Immature natural killer cell (primary cell): ENCODE measurements around the gene CWC25. TPM values are rescaled to one million over a fixed set of nuclear protein-coding genes. Genes with fewer than 3 reads are reported as not detected.
A peak's percentile ranks its signal among the peaks of the same experiment; 100 is the strongest.
"Not testable (repeated sequence)": the region's sequence is repeated elsewhere in the genome, so short reads cannot be mapped to it uniquely, and the experiment has no call there.

Experiments used
- DNase-seq, 3 donors: peaks; one replicate each; pipeline ENCODE4 v3.0.0; 2022; ENCODE audit warnings: mixed read lengths in 1 of 3
- H3K27ac Mint-ChIP-seq, 6 donors: one replicate each; pipeline ENCODE4 v1.8.0; 2020; ENCODE audit warnings: mixed read lengths in 6 of 6, mild to moderate bottlenecking in 5 of 6, inconsistent platforms in 4 of 6, moderate library complexity in 3 of 6
- H3K27me3 Mint-ChIP-seq, 3 donors: one replicate each; pipeline ENCODE4 v1.8.0; 2020 to 2021; ENCODE audit warnings: low read depth in 3 of 3, mild to moderate bottlenecking in 3 of 3, mixed read lengths in 3 of 3, moderate library complexity in 3 of 3, inconsistent platforms in 1 of 3
- H3K36me3 Mint-ChIP-seq, 3 donors: one replicate each; pipeline ENCODE4 v1.8.0; 2020; ENCODE audit warnings: mixed read lengths in 3 of 3, inconsistent platforms in 2 of 3, mild to moderate bottlenecking in 2 of 3
- H3K4me1 Mint-ChIP-seq, 2 donors: one replicate each; pipeline ENCODE4 v1.8.0; 2020; ENCODE audit warnings: inconsistent platforms in 2 of 2, mild to moderate bottlenecking in 2 of 2, mixed read lengths in 2 of 2, moderate library complexity in 1 of 2
- H3K4me3 Mint-ChIP-seq, 5 donors: one replicate each; pipeline ENCODE4 v1.8.0; 2020; ENCODE audit warnings: mild to moderate bottlenecking in 5 of 5, mixed read lengths in 5 of 5, inconsistent platforms in 3 of 5, moderate library complexity in 3 of 5
- H3K9me3 Mint-ChIP-seq, 6 donors: one replicate each; pipeline ENCODE4 v1.8.0; 2020; ENCODE audit warnings: mild to moderate bottlenecking in 6 of 6, mixed read lengths in 6 of 6, inconsistent platforms in 4 of 6, moderate library complexity in 3 of 6
- polyA plus RNA-seq, 3 donors: library from polyadenylated mRNA; unstranded; fragments of 300-500 nt; fragmentation: Illumina TruSeq; gene quantifications; one replicate each; pipeline ENCODE4 v1.2.3, GENCODE V29; 2021

CWC25 gene
- polyA plus RNA-seq, 3 donors from 2014 or later = 4.3 to 11.1 (median 5.2) TPM

DNA sequence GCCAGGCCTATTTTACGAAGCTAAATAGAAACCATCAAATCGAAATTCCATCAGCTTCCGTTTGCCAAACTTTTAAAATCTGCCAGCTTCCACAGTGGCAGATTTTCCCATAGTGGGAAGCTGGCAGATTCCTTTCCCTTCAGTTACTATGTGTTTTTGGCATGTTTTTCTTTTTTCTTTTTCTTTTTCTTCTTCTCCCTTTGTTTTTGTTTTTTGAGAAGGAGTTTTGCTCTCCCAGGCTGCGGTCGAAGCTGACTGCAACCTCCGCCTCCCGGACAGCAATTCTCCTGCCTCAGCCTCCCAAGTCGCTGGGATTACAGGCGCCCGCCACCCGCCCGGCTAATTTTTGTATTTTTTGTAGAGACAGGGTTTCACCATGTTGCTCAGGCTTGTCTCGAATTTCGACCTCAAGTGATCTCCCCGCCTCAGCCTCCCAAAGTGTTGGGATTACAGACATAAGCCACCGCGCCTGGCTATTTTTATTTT is 684 bp upstream of the CWC25 start:
- Mint-ChIP-seq H3K9me3 (no peaks in the 10 kb centered on the region), H3K27me3 (peaks cover 9 to 20% (median 11%) of the 10 kb centered on the region in 3 donors), H3K4me1 (peaks cover 28 to 36% of the 10 kb centered on the region in 2 donors), H3K4me3 (peak overlapping the region; percentile 97 to 99 (median 98)), H3K36me3 (peaks cover 2 to 8% (median 5%) of the 10 kb centered on the region in 3 donors), H3K27ac (peak overlapping the region; percentile 98 to 99 (median 99))
- no peak for DNase-seq

DNA sequence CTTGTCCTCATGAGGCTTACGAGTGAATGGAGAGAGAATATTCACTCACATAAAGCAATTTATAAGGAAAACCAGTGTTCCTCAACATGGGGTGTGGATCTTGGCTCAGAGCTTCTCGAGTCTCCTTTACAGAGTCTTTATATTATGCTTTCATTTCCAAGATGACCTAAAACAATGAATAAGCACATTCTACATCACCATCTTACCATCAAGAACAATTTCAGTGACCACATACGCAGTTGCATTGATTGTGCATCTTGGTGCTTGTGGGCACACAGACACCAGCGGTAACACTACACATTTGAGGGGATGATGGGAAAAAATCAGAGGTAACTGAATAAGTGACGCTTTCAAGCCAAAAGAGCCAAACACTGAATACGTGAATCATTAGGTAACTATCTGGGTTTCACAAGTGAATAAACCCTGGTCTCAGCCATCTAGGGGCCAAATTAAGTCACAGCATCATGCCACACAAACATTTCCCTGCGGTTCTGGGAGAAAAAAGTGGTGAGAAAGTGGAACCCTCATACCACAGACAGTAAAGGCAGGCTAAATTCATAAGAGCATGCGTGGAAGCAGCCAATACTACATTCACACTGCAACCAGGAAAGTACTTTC is 9.4 kb downstream of the CWC25 start:
- DNase-seq = peak; percentile 24 to 50 (median 30)
- Mint-ChIP-seq H3K4me3 (no peak overlapping the region), H3K27me3 (peaks cover 0 to 2% (median 2%) of the 10 kb centered on the region in 3 donors), H3K27ac (peak overlapping the region in 5 of 6 donors; percentile 17 to 78 (median 74)), H3K9me3 (no peaks in the 10 kb centered on the region), H3K4me1 (peaks cover 0 to 12% of the 10 kb centered on the region in 2 donors), H3K36me3 (peaks cover 15 to 22% (median 17%) of the 10 kb centered on the region in 3 donors)

DNA sequence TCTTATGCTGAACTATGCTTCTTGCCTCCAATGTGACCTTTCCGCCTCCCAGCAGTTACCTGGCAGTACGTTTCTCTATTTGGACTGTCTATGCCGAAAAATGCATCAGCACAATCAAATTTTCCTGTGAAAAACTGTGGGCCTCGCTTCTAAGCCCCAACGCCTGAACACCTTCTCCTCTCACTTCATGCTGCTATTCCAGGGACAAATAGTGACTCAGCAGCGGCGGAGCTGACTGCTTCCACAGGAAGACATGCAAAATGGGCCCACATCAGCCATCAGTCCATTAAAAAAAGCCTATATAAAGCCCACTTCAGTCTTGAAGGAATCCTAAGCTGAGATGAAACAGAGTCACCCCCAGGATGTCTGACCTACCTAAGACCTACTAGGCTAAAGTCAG is 15.3 kb downstream of the CWC25 start:
- Mint-ChIP-seq H3K9me3 (no peaks in the 10 kb centered on the region), H3K36me3 (peaks cover 17 to 37% (median 30%) of the 10 kb centered on the region in 3 donors), H3K27ac (peak overlapping the region in 1 of 6 donors; percentile 21)

DNA sequence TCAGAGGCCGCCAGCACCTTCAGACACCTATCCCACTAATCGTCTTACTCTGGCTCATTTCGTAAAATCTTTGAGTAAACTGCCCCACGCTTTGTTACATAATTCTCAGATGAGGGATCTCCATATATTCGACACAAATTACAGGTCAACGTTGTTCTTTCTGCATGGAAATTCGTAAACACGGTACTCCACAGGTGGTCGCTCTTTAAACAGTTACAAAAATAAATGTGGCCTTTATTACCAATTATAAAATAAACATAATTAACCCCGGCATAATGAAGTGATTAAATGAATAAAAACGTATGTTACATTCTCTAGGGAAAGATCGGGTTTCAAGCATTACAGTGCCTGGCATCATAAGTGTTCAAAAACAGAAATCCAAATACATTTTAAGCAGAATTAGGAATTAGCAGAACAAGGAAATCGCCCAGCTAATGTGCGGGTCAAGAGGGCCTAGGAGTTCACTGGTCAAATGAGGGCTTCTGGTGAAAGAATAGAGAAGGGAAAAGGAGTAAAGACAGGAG is 24.8 kb downstream of the CWC25 start:
- peaks cover 36 to 38% of the 10 kb centered on the region in 2 donors for H3K4me1 Mint-ChIP-seq
- peaks cover 8 to 29% (median 19%) of the 10 kb centered on the region in 3 donors for H3K36me3 Mint-ChIP-seq
- no peak for DNase-seq
- no peaks in the 10 kb centered on the region for H3K9me3 Mint-ChIP-seq
- H3K27ac Mint-ChIP-seq = peak overlapping the region; percentile 79 to 88 (median 82)
- H3K27me3 Mint-ChIP-seq = peaks cover 0 to 6% (median 4%) of the 10 kb centered on the region in 3 donors
- H3K4me3 Mint-ChIP-seq = peak overlapping the region; percentile 80 to 88 (median 85)

More for the DNA sequence above, 15.3 kb downstream of the CWC25 start:
- peaks cover 0 to 4% (median 2%) of the 10 kb centered on the region in 3 donors for H3K27me3 Mint-ChIP-seq
- DNase-seq = no peak
- no peak overlapping the region for H3K4me3 Mint-ChIP-seq
- H3K4me1 Mint-ChIP-seq = no peaks in the 10 kb centered on the region

DNA sequence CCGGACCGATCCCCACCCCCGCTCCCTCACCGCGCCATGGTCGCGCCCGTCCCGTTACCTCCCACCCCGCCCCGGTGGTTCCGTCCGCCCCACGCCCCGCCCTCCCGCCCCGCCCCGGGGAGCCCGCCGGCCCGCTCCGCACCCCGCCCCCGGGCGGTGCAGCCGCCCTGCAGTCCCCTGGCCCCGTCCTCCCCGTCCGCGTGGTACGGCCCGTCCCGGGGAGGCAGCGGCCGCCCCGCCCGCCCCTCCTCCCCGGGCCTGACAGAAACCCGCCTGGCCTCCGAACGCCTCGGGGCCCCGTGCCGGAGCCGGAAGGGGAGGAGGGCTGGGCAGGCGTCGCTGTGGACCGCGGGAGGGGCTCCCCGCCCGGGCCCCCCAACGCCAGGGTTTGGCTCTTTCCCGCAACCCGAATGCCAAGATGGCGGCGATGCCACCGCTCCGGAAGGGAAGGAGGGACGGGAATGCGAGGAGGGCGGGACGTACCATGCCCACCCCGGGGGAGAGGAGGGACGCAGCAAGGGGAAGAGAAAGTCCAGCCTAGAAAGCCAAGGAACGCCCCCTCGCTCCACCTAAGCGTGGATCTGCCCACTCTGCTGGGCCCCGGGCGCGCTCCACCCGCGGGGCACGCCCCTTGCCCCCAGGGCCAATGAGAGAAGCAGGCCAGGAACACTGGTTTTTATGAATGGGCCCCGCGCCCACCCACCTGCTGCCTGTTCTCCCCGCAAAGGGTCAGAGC is 25.5 kb downstream of the CWC25 start, which contains the start of gene PIP4K2B:
Gene PIP4K2B, minus strand, starts transcription at position 56 of the 736 bp plus-strand sequence. CDS start 132 bp downstream, outside the sequence.
- Mint-ChIP-seq H3K36me3 (peaks cover 8 to 29% (median 19%) of the 10 kb centered on the region in 3 donors), H3K27ac (peak within 1 kb of the TSS; percentile 86 to 96 (median 92)), H3K9me3 (no peaks in the 10 kb centered on the region), H3K27me3 (peaks cover 0 to 6% (median 4%) of the 10 kb centered on the region in 3 donors), H3K4me3 (peak within 1 kb of the TSS; percentile 90 to 97 (median 94)), H3K4me1 (peaks cover 38% of the 10 kb centered on the region in 2 donors)
- DNase-seq = peak; percentile 84 to 85 (median 84)

DNA sequence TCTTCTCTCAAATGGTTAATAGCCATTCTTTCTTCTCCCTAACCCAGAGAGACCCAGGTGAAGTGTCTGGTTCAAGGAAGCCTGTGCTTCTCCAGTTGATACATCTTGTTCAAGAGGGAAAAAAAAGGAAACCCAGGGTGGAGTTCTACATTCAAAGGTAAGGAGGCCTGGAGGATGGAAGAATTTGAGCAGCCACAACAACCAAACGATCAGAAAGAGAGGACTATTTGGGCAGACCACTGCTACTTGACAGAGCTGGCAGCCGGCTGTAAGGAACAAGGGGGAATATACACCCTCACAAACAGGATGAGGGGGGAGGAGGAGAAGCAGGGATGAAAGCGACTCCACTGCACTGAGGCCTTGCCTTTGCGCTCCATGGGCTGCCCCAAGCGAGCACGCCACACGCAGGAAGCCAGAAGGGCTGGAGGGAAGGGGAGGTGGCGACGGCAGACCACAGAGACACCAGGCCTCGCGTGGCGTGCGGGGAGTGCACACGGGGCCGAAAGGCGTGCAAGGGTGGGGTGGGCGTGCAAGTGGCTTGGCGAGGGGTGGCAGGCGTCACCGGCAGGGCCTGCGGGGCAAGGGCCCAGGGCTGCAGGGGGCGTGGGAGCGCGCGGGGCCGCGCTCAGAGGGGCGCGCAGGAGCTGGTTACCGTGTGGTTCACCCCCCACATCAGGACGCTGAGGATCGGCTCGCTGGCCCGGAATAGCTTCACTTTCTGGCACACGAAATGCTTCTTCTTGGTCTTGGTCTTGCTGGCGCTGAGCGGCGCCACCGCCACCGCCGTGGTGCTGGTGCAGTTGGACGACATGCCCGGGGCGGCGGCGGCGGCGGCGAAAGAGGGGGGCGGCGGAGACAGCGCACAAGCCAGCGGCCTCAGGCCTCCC is 26.3 kb downstream of the CWC25 start:
- Mint-ChIP-seq H3K4me1 (peaks cover 38 to 46% of the 10 kb centered on the region in 2 donors), H3K27ac (peak overlapping the region; percentile 86 to 96 (median 92)), H3K36me3 (peaks cover 4 to 23% (median 15%) of the 10 kb centered on the region in 3 donors), H3K9me3 (no peaks in the 10 kb centered on the region), H3K4me3 (peak overlapping the region; percentile 90 to 97 (median 94)), H3K27me3 (peaks cover 0 to 6% (median 4%) of the 10 kb centered on the region in 3 donors)
- peak; percentile 66 to 72 (median 70) for DNase-seq

DNA sequence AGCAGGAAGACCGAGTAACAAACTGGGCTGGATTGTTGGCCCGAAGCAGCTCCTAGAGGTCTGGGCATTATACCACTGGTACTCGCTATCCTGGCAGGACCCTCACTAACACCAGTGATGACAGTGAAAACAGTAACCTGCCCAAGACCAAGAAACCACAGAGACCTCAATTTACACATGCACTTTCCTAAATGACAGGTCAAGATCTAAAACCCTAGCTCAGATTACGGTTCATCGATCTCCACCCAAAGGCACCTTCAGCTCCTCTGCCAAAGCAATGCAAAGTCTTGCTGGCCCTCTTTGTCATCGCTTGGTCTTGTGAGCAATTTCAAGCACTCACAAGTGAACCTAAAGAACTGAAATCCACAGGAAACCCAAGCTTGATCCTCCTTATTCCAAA is 27.3 kb downstream of the CWC25 start:
- Mint-ChIP-seq H3K36me3 (peaks cover under 1 to 17% (median 11%) of the 10 kb centered on the region in 3 donors), H3K27ac (peak overlapping the region; percentile 86 to 96 (median 92)), H3K4me1 (peaks cover 38 to 47% of the 10 kb centered on the region in 2 donors), H3K27me3 (peaks cover 0 to 6% (median 5%) of the 10 kb centered on the region in 3 donors), H3K9me3 (no peaks in the 10 kb centered on the region), H3K4me3 (peak overlapping the region; percentile 90 to 97 (median 94))
- DNase-seq = no peak

DNA sequence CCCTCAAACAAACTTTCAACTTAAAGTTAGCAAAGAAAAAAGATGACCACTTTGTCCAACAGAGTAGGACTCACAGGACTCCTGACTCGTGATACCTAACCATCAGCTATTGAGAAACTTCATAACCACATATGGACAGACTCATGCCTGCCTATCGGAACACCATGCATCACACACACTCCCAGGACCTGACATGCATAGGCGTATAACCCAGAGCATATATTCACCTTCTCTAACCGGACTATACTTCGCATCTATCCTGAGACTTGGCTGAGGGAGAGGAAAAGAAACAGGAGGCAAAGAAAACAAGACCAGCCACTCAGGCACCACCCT is 28.0 kb downstream of the CWC25 start:
- Mint-ChIP-seq H3K4me3 (peak overlapping the region; percentile 14 to 94 (median 49)), H3K4me1 (peaks cover 41 to 47% of the 10 kb centered on the region in 2 donors), H3K9me3 (no peaks in the 10 kb centered on the region), H3K36me3 (peaks cover 0 to 16% (median 8%) of the 10 kb centered on the region in 3 donors), H3K27ac (peak overlapping the region in 5 of 6 donors; percentile 48 to 93 (median 87)), H3K27me3 (peaks cover 0 to 6% (median 5%) of the 10 kb centered on the region in 3 donors)
- no peak for DNase-seq

DNA sequence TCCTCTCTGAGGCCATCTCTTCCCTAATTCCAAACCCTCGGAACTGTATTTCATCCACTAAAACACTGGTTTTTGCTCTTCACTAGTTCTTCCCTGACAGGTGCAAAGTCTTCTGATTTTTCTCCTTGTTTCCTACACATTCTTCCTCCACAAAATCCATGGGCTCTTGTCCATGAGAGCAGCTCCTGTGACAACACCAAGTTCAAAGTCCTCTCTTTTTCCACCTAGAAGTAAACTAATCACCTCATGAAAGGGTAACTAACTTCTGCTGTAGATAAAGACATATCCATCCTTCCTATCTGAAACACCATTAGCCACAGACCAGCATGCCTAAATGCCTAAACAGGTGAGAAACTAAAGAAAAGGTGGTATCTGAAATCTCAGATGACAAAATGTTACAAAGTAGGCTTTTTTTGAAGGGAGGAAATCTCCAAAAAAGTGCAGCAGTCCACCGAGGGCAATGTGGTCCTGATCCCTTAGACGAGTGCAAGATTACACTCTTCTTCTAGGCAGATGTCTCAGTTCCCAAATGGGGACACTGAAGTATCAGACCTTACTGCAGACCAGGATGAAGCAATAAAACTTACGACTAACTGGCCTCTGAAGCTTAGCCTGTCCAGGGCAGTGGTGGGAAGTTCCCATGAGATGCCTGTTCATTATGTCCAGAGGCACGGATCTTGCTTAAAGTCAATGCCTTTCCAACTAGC is 28.5 kb downstream of the CWC25 start:
- Mint-ChIP-seq H3K27me3 (peaks cover 0 to 6% (median 5%) of the 10 kb centered on the region in 3 donors), H3K36me3 (peaks cover 0 to 11% (median 2%) of the 10 kb centered on the region in 3 donors), H3K4me3 (peak overlapping the region in 2 of 5 donors; percentile 48 to 94), H3K9me3 (no peaks in the 10 kb centered on the region), H3K27ac (peak overlapping the region in 5 of 6 donors; percentile 46 to 93 (median 87)), H3K4me1 (peaks cover 41 to 47% of the 10 kb centered on the region in 2 donors)
- DNase-seq = no peak

DNA sequence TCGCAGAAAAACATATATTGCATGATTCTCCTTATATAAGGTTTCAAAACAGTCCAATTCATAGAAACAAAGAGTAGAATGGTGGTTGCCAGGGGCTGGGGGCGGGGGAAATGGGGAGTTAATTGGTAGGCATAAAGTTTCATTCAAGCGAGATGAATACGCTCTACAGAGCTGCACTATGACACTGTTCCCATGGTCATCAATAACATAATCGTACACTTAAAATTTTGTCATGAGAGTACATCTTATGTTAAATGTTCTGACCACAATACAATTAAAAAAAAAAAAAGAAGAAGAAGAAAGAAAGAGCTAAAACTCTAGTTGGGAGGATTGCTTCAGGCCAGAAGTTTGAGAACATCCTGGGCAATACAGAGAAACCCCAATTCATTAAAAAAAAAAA is 30.9 kb downstream of the CWC25 start:
- H3K27ac Mint-ChIP-seq = no peak overlapping the region
- peaks cover 0 to 6% (median 5%) of the 10 kb centered on the region in 3 donors for H3K27me3 Mint-ChIP-seq
- DNase-seq = no peak
- H3K9me3 Mint-ChIP-seq = no peaks in the 10 kb centered on the region
- peaks cover 0 to 7% (median 3%) of the 10 kb centered on the region in 3 donors for H3K36me3 Mint-ChIP-seq
- H3K4me3 Mint-ChIP-seq = no peak overlapping the region
- peaks cover 36 to 38% of the 10 kb centered on the region in 2 donors for H3K4me1 Mint-ChIP-seq

DNA sequence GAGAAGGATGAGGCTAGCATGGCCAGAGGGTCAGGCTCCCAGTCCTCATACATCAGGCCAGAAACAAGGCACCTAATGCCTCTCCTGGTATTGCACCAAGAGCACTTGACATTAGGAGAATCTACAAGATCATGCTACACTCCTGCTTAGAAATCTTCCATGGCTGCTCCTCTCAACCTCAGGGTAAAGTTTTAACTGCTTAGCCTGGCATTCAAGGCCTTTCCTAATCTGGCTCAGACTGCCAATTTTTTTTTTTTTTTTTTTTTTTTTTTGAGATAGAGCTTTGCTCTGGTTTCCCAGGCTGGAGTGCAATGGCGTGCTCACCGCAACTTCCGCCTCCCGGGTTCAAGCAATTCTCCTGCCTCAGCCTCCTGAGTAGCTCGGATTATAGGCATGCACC is 34.0 kb downstream of the CWC25 start:
- H3K36me3 Mint-ChIP-seq = peaks cover 0 to 6% (median 3%) of the 10 kb centered on the region in 3 donors
- H3K27me3 Mint-ChIP-seq = peaks cover 0 to 1% (median 0%) of the 10 kb centered on the region in 3 donors
- peak overlapping the region in 1 of 6 donors; percentile 18 for H3K27ac Mint-ChIP-seq
- H3K4me1 Mint-ChIP-seq = peaks cover 9 to 11% of the 10 kb centered on the region in 2 donors
- H3K9me3 Mint-ChIP-seq = no peaks in the 10 kb centered on the region
- no peak for DNase-seq
- H3K4me3 Mint-ChIP-seq = no peak overlapping the region

DNA sequence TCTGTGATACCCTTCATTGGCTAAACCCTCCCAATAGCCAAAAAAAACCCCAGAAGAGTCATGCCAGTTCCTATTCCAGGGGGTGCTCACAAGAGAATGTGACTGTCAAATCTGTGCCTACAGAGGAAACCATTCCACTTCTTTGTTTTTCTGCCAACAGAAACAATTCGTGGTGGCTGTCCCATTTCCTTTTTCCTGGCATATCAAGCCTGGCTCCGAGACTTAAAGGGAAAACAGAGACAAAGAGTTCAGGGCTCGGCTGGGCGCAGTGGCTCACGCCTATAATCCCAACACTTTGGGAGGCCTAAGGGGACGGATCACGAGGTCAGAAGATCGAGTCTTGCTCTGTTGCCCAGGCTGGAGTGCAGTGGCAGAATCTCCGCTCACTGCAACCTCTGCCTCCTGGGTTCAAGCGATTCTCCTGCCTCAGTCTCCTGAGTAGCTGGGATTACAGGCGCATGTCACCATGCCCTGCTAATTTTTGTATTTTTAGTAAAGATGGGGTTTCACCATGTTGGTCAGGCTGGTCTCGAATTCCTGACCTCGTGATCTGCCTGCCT is 34.9 kb downstream of the CWC25 start:
- peaks cover 0 to 12% (median 8%) of the 10 kb centered on the region in 3 donors for H3K36me3 Mint-ChIP-seq
- peak overlapping the region in 1 of 6 donors; percentile 18 for H3K27ac Mint-ChIP-seq
- not testable (repeated sequence) for H3K9me3 Mint-ChIP-seq, H3K4me1 Mint-ChIP-seq, DNase-seq, H3K4me3 Mint-ChIP-seq, H3K27me3 Mint-ChIP-seq
